Fibroblast of pulmonary artery (primary cell): ENCODE data around the gene AKAP6.

Experiments
- DNase-seq: peaks from one replicate; pipeline ENCODE4 v3.0.0-alpha.2; 2010; ENCODE audit warnings: low read depth
- H3K4me3 ChIP-seq: replicated peaks from 2 replicates; pipeline ENCODE4 v1.5.1; 2011; ENCODE audit warnings: low read depth, mild to moderate bottlenecking, control low read depth, low read length, moderate library complexity
- CTCF ChIP-seq: IDR thresholded peaks from 2 replicates; pipeline ENCODE4 v1.5.1; 2011; ENCODE audit warnings: mild to moderate bottlenecking, control low read depth, low read length, inconsistent platforms; ENCODE audit errors: missing control alignments

AKAP6 gene

GRCh38 chr14:32474478-32475195 is 145.5 kb downstream of the AKAP6 start:
- no peak for DNase-seq
- TF ChIP-seq CTCF: no peak
- H3K4me3 ChIP-seq: no peak overlapping the region

GRCh38 chr14:32476532-32476931 is 147.4 kb downstream of the AKAP6 start:
- no peak for DNase-seq
- no peak overlapping the region for H3K4me3 ChIP-seq
- TF ChIP-seq CTCF: no peak

DNA sequence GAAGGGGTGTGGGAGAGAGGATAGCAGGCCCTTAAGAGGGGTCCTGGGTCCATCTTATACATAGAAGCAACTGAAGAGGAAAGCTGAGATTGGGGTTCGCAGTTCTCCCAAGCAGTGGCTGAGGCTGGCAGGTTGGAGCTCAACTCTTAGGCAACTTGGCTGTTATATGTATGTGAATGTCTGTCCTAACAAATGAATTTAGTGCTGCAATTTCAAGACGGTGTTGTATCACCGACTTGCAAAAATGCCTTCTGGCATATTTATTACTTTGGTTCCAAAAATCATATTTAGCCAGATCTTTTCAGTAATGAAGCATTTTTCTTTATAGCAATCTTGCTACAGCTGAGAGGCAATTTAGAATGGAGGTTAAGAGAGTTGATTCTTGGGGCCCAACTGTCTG is 148.3 kb downstream of the AKAP6 start:
- no peak overlapping the region for H3K4me3 ChIP-seq
- DNase-seq: no peak
- no peak for TF ChIP-seq CTCF

DNA sequence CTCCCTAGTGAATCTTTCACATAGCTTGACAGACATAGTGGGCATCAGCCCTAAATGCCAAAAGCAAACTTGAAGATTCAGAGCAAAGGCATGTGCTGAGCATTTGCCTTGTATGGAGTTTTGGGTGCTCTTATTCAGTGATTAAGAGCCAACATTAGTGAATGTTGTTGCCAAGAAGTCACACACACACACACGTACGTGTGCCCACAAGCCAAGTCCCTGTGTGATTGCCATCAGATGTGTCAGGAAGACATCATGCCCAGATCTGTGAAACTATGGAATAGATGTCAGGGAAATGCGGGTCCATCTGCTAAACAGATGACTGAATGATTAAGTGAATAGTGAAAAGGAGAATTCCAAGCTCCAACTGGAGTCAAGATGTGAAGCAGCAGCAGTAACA is 149.0 kb downstream of the AKAP6 start:
- no peak for TF ChIP-seq CTCF
- DNase-seq: no peak
- no peak overlapping the region for H3K4me3 ChIP-seq

GRCh38 chr14:32480337-32480736 is 151.2 kb downstream of the AKAP6 start:
- H3K4me3 ChIP-seq: no peak overlapping the region
- DNase-seq: no peak
- TF ChIP-seq CTCF: no peak

GRCh38 chr14:32481707-32482106 is 152.6 kb downstream of the AKAP6 start:
- no peak overlapping the region for H3K4me3 ChIP-seq
- TF ChIP-seq CTCF: no peak

DNA sequence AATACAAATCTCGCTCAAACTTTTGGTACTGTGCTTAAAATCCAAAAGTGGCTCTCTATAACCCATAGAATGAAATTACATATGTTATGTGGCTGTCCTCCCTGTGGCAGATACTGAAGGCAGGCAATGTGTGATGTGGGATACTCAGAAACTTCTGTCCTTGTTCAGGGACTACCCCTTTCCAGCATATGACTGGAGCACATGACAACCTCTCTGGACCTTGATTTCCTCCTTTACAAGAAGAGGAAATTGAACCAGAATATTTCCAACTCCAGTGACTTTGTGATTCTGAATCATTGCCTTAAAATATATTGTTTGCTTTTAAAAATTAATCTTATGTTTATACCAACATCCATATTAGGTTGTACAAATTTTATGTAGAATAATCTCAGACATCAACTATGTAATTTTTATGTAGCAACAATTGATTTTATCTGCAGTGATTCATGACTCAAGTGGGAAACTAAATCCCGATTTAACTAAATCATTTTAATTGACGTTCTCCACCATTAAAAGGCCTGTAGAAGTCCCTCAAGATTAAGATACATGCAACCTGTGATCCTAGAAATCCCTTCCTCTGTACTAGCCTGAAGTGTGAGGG is 162.4 kb downstream of the AKAP6 start:
- DNase-seq: no peak
- H3K4me3 ChIP-seq: no peak overlapping the region
- TF ChIP-seq CTCF: no peak

More at GRCh38 chr14:32481707-32482106, 152.6 kb downstream of the AKAP6 start:
- no peak for DNase-seq
